ENCODE measurements around the gene B3GALT6. TPM values are rescaled to one million over a fixed set of nuclear protein-coding genes. Genes with fewer than 3 reads are reported as not detected.

B3GALT6 gene
- total RNA-seq, 1 experiment from 2014 or later, result 27.1 TPM

DNA sequence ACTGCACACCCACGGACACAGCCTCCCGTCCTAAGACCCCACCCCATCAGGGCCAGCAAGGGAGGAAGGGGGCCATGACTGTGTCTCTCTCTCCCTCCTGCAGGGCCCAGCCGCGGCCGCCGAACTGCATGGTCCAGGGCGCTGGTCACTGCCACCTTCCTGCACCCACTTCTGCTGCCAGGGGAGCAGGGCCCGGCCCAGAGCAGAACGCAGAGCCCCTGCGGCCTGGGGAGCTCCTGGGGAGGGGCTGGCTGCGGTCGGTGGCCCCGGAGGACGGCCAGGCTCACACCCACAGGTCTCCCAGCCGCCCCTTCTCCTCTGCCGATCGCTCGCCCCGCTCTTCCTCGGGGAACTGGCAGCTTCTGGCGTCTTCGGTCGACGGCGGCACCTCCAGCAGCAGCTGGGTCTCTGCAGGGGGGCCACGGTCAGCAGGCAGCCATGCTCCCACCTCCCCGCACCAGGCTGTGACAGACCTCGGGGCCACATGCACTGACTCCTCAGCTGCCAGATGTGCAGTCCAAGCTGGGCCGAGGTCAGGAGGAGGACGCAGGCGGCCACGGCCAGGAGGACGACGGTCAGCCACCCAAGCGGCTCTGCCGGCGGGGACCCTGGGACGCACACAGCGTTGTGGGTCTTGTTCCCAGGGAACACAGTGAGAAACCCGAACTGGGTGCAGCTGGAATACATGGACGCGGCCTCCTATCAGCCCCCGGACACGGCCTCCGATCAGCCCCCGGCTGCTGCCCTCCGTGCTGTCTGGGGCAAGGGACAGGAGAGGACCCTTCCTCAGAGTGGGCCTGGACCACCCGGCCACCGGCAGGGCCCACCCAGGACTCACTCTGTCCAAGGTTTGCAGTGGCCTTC lies 28.2 kb upstream of the B3GALT6 start:
- TF ChIP-seq, protein P1, sequence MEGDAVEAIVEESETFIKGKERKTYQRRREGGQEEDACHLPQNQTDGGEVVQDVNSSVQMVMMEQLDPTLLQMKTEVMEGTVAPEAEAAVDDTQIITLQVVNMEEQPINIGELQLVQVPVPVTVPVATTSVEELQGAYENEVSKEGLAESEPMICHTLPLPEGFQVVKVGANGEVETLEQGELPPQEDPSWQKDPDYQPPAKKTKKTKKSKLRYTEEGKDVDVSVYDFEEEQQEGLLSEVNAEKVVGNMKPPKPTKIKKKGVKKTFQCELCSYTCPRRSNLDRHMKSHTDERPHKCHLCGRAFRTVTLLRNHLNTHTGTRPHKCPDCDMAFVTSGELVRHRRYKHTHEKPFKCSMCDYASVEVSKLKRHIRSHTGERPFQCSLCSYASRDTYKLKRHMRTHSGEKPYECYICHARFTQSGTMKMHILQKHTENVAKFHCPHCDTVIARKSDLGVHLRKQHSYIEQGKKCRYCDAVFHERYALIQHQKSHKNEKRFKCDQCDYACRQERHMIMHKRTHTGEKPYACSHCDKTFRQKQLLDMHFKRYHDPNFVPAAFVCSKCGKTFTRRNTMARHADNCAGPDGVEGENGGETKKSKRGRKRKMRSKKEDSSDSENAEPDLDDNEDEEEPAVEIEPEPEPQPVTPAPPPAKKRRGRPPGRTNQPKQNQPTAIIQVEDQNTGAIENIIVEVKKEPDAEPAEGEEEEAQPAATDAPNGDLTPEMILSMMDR (conservative IDR thresholded peaks at IDR 0.05), result no peak
- Histone ChIP-seq H3K23ac (ENCODE audit: insufficient read length, low read depth, low read length) (no peak overlapping the region), H3K79me1 (ENCODE audit: insufficient read depth, low read depth, low read length, poor library complexity, severe bottlenecking) (no peaks in the 10 kb centered on the region), H3K9ac (ENCODE audit: extremely low read depth, insufficient read length, low read length) (no peak overlapping the region), H4K5ac (ENCODE audit: insufficient read length, low read depth, low read length) (no peak overlapping the region), H3K27ac (ENCODE audit: insufficient read length, low read depth, low read length) (no peak overlapping the region), H3K18ac (ENCODE audit: insufficient read length, low read depth, low read length) (no peak overlapping the region), H3K27me3 (ENCODE audit: insufficient read depth, low read length) (no peaks in the 10 kb centered on the region; the same call in 1 of the 2 replicates), H2BK120ac (ENCODE audit: low read depth, low read length, poor library complexity, severe bottlenecking) (no peak overlapping the region), H2BK12ac (ENCODE audit: insufficient read length, low read depth, low read length) (no peak overlapping the region), H3K9me3 (ENCODE audit: control insufficient read depth, low read depth, low read length) (no peaks in the 10 kb centered on the region), H3K56ac (ENCODE audit: insufficient read length, low read depth, low read length) (no peak overlapping the region), H4K8ac (replicated peaks; ENCODE audit: insufficient read length, low read depth, low read length) (no peak overlapping the region), H4K20me1 (ENCODE audit: control insufficient read depth, insufficient read depth, insufficient read length) (no peaks in the 10 kb centered on the region), H2BK15ac (ENCODE audit: low read depth, low read length) (no peak overlapping the region), H3K4me1 (ENCODE audit: insufficient read depth, low read length) (no peaks in the 10 kb centered on the region), H2AFZ (ENCODE audit: low read length) (no peak overlapping the region), H3K14ac (ENCODE audit: insufficient read depth, low read length) (no peak overlapping the region), H3K4me2 (ENCODE audit: insufficient read depth, insufficient read length, low read length) (no peak overlapping the region), H2BK5ac (ENCODE audit: insufficient read length, low read length) (no peak overlapping the region), H3K23me2 (ENCODE audit: insufficient read length, low read depth, low read length, poor library complexity, severe bottlenecking) (peaks cover 3% of the 10 kb centered on the region), H3K79me2 (ENCODE audit: insufficient read depth, low read length) (no peaks in the 10 kb centered on the region), H3K4ac (ENCODE audit: low read depth, low read length) (no peak overlapping the region), H4K91ac (ENCODE audit: insufficient read length, low read depth, low read length) (no peak overlapping the region), H2BK20ac (ENCODE audit: low read depth, low read length, poor library complexity, severe bottlenecking) (no peak overlapping the region), H3T11ph (ENCODE audit: low read length) (no peak overlapping the region), H2AK5ac (ENCODE audit: insufficient read length, low read length) (no peak overlapping the region)
- H3K9me3 Mint-ChIP-seq, result no peaks in the 10 kb centered on the region
- H3K27me3 Mint-ChIP-seq (ENCODE audit: low read depth), result peaks cover 25% of the 10 kb centered on the region
- no peak overlapping the region for H3K4me3 Mint-ChIP-seq
- no CpG with 5 or more reads among the region's 49 CpGs for WGBS (ENCODE audit: extremely low coverage, insufficient read length, low lambda C conversion rate)
- DNase-seq, result peak; percentile 32
- no peaks in the 10 kb centered on the region for H3K36me3 Mint-ChIP-seq (ENCODE audit: insufficient read depth in 1 of 3, low read depth in 3 of 3)
- H3K27ac Mint-ChIP-seq, result no peak overlapping the region
- H3K4me1 Mint-ChIP-seq, result peaks cover 4 to 10% of the 10 kb centered on the region in 2 experiments

Data from H9 (cell line).